ENCODE data around the gene DDHD1.

- TF ChIP-seq, protein P1, sequence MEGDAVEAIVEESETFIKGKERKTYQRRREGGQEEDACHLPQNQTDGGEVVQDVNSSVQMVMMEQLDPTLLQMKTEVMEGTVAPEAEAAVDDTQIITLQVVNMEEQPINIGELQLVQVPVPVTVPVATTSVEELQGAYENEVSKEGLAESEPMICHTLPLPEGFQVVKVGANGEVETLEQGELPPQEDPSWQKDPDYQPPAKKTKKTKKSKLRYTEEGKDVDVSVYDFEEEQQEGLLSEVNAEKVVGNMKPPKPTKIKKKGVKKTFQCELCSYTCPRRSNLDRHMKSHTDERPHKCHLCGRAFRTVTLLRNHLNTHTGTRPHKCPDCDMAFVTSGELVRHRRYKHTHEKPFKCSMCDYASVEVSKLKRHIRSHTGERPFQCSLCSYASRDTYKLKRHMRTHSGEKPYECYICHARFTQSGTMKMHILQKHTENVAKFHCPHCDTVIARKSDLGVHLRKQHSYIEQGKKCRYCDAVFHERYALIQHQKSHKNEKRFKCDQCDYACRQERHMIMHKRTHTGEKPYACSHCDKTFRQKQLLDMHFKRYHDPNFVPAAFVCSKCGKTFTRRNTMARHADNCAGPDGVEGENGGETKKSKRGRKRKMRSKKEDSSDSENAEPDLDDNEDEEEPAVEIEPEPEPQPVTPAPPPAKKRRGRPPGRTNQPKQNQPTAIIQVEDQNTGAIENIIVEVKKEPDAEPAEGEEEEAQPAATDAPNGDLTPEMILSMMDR (IDR thresholded peaks at IDR 0.05), result no peak
- TF ChIP-seq POLR2AphosphoS5 (IDR thresholded peaks at IDR 0.05; ENCODE audit: low read depth, low read length) (no peak), RFX5 (IDR thresholded peaks at IDR 0.05; ENCODE audit: low read length) (no peak), EP300 (IDR thresholded peaks at IDR 0.05; ENCODE audit: borderline replicate concordance in 1 of 2, low read depth in 1 of 2, low read length in 1 of 2) (no peak)
These were observed 136.6 kb downstream of the DDHD1 start for GRCh38 chr14:53016491-53016890.

All from SK-N-SH (cell line).